ENCODE data around the gene CAMTA1.

DNA sequence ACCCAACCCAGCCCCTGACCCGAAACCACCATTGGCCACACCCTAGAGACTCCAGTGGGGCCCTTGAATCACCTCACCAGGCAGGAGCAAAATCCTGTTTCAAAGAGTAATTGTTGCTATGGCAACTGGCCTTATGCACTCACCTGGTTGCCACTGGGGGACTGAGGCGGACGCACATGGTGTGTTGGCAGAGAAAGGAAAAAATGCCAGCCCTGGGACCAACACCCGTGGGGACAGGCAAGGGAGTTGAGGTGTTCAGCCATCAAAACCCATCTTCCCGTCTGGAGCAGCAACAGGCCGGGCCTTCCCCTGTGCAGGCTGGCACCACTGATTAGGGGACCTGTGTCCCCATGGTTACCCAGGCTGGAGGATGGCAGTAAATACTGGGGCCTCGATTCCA lies 590.1 kb downstream of the CAMTA1 start:
- TF ChIP-seq, protein P1, sequence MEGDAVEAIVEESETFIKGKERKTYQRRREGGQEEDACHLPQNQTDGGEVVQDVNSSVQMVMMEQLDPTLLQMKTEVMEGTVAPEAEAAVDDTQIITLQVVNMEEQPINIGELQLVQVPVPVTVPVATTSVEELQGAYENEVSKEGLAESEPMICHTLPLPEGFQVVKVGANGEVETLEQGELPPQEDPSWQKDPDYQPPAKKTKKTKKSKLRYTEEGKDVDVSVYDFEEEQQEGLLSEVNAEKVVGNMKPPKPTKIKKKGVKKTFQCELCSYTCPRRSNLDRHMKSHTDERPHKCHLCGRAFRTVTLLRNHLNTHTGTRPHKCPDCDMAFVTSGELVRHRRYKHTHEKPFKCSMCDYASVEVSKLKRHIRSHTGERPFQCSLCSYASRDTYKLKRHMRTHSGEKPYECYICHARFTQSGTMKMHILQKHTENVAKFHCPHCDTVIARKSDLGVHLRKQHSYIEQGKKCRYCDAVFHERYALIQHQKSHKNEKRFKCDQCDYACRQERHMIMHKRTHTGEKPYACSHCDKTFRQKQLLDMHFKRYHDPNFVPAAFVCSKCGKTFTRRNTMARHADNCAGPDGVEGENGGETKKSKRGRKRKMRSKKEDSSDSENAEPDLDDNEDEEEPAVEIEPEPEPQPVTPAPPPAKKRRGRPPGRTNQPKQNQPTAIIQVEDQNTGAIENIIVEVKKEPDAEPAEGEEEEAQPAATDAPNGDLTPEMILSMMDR (IDR thresholded peaks at IDR 0.05; ENCODE audit: low read depth, low read length, missing input control), result no peak
- TF ChIP-seq TAF1 (conservative IDR thresholded peaks at IDR 0.05), result no peak
- TF ChIP-seq ZBTB33 (IDR thresholded peaks at IDR 0.05), result no peak
- TF ChIP-seq YY1 (IDR thresholded peaks at IDR 0.05), result no peak

Data from liver (tissue), 3 donors.